Adipose tissue (tissue), 3 donors: ENCODE measurements around the gene APBA1. TPM values are rescaled to one million over a fixed set of nuclear protein-coding genes. Genes with fewer than 3 reads are reported as not detected.

Experiments used
- H3K27ac ChIP-seq: one replicate; pipeline ENCODE4 v1.5.1; 2013; ENCODE audit warnings: low read depth, low read length
- WGBS, 3 donors: extraction: QIAGEN DNeasy Blood & Tissue Kit; methylation state at CpG; one replicate each; pipeline ENCODE4 v1.1.7; 2013; 5-methylcytosine and 5-hydroxymethylcytosine counted together
- polyA plus RNA-seq, 3 donors: library from polyadenylated mRNA; stranded (reverse); fragments of 200-250 nt; gene quantifications; one replicate each; pipeline ENCODE4 v1.2.3, GENCODE V29; 2013
- donor health status: healthy with polysubstance abuse.
- donor health status: Bipolar disorder and iron deficiency.
- donor health status: healthy.

APBA1 gene
- polyA plus RNA-seq, 3 donors = 1.6 to 1.8 (median 1.7) TPM

DNA sequence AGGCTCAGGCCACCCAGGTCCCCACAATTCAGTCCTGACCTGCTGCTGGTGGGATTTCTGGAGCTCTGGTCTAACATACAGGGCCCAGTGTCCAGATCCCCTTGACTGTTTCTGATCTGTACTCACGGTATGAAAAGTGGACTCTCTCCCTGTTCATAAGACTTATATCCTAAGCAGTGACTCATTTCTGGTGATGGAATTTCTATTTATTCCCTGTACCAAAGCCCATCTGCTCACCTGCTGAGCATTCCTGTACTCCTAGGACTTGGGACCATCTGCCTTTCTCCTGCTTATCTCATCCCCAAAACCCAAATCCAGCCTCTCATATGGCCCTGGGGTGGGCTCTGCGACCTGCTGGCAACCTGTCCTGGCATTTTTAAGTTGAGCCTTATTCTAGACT lies 86.6 kb downstream of the APBA1 start:
- no peak overlapping the region for H3K27ac ChIP-seq
- 84 to 98% (median 90%) methylated on average over 2 of the region's 2 CpGs for WGBS, 3 donors

- no peak overlapping the region for H3K27ac ChIP-seq
Observed at GRCh38 chr9:69584759-69585158, 87.4 kb downstream of the APBA1 start.

DNA sequence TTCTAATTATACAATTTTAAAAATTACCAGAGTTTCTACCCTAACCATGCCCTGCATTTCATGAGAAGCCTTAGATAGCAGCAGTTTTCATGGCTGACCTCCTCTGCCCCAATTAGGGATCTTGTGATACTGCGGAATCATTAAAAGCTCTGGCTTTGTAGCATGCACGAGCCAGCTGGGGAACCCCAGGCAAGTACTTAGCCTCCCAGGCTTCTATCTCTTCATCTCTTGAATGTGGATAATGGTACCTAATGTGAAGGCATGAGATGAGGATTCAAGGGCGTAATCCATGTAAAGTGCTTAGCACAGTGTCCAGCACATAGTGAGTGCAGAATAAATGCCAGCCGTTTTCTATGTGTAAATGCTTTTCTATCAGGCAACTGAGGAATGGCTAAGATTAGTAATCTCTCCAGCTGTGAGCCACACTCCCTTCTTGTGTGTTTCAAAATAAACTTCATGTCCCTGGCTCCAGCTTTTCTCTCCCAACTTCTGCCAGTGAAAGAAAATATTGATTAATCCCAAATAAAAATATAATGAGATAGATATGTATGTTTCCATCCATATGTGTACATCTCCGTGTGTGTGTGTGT lies 88.4 kb downstream of the APBA1 start:
- 84 to 85% (median 85%) methylated on average over 5 of the region's 5 CpGs for WGBS, 3 donors
- no peak overlapping the region for H3K27ac ChIP-seq

- WGBS, 3 donors = 86 to 95% (median 89%) methylated on average over 4 of the region's 4 CpGs
- H3K27ac ChIP-seq = no peak overlapping the region
Observed at GRCh38 chr9:69582544-69583297, 89.5 kb downstream of the APBA1 start.

- no peak overlapping the region for H3K27ac ChIP-seq
- 61 to 82% (median 63%) methylated on average over 5 of the region's 5 CpGs for WGBS, 3 donors
Observed at GRCh38 chr9:69582018-69582417, 90.2 kb downstream of the APBA1 start.

DNA sequence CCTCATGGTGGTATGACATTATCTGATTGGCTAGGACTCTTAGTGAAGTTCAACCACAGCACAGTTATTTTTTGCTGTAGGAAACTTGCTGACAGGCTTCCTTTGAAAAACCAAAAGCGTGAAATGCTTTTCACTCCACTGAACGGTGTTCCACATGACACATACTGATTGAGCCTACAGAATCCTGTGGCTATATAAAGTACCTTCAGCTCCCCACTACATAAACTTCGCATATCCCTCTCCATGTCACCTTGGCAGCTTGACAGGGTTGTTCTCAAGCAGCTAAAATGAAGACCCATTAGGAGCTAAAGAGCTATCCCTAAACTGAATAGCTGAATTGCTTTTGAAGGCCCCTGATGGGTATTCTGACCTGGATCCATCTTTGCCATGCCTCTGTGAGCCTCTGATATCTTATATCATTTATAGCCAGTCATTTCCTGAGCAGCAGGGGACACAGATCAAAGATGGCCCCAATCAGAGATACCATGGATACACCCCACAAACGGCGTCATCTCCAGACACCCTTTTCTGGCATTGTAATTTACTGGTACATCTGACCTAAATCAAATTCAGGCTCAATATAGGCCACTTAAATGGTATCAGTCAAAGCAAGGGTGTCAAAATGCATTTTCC lies 91.5 kb downstream of the APBA1 start:
- H3K27ac ChIP-seq = no peak overlapping the region
- 77 to 81% (median 80%) methylated on average over 5 of the region's 5 CpGs for WGBS, 3 donors

GRCh38 chr9:69579760-69580581 lies 92.2 kb downstream of the APBA1 start:
- no peak overlapping the region for H3K27ac ChIP-seq
- 26 to 66% (median 56%) methylated on average over 5 of the region's 5 CpGs for WGBS, 3 donors

DNA sequence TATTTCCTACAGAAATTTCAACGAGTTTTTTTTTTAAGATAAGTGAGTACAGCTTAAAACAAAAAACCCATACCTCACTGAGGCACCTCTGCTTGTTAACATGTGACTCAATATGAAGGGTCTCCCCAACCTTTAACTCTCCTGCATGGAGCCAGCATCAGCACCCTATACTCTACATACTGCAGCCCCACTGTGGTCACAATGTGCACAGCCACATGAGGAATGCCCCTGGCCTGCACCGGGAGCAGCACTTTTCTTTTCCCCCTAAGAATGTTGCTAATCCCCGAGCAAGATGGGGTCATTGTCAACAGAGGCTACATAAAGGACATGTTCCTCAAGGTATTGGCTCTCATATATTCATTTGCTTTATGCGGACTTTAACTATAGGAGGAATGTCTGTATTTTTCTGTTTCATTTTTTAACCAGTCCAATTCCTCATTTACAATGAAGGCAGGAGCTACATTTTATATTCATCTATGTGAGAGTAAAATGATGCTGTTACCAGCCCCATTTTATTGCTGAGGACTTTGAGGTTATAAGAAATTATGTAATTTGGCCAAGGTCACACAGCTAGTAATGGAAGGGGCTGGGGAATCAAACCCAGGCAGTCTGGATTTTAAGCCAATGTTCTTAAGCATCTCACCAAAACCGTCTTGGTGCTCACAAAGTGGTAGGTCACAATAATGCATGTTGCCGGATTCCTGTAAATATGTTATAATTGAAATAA lies 93.0 kb downstream of the APBA1 start:
- no peak overlapping the region for H3K27ac ChIP-seq
- 79 to 82% (median 80%) methylated on average over 6 of the region's 6 CpGs for WGBS, 3 donors

GRCh38 chr9:69578026-69578425 lies 94.1 kb downstream of the APBA1 start:
- WGBS, 3 donors = 66 to 88% (median 75%) methylated on average over 3 of the region's 3 CpGs

GRCh38 chr9:69577123-69577522 lies 95.0 kb downstream of the APBA1 start:
- no peak overlapping the region for H3K27ac ChIP-seq
- 97 to 100% (median 100%) methylated on average over 1 of the region's 1 CpG for WGBS, 3 donors

More at GRCh38 chr9:69578026-69578425, 94.1 kb downstream of the APBA1 start:
- no peak overlapping the region for H3K27ac ChIP-seq

DNA sequence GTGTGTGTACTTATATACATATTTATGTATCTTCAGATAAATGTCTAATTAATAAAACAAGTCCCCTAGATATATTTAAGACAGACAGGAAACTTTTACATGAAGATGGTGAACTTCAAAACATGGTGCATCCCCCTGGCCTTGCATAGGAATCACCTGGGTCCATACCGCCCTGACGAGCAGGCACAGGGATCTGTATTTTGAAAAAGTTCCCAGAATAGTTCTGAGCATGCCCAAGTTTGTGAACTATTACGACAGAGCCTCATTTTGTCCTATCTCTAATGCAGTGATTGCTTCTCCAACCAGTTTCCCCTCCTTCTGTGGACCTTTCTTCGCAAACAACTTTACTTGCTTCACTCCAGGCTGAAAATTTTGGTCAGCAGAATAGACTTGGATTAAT lies 98.1 kb downstream of the APBA1 start:
- H3K27ac ChIP-seq = no peak overlapping the region
- WGBS, 3 donors = 78 to 85% (median 78%) methylated on average over 4 of the region's 4 CpGs

DNA sequence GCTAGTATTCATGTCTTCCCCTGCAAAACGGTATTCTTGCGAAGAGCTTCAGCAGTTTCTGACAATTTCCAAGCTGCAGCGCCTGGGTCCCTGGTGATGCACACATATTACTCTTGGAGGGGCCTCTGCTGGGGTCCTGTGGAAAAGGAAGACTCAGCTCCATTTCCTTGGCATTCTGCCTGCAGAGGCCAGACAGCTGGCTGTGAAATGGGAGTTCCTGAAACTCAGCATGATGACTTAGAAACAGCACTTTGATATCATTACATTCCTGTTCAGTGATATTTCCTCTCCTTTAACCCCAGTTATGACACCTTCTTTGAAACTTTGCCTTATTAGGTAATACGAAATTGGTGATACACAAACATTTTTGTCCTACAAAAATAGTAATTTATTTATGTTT lies 98.5 kb downstream of the APBA1 start:
- no peak overlapping the region for H3K27ac ChIP-seq
- WGBS, 3 donors = 69 to 83% (median 73%) methylated on average over 4 of the region's 4 CpGs

DNA sequence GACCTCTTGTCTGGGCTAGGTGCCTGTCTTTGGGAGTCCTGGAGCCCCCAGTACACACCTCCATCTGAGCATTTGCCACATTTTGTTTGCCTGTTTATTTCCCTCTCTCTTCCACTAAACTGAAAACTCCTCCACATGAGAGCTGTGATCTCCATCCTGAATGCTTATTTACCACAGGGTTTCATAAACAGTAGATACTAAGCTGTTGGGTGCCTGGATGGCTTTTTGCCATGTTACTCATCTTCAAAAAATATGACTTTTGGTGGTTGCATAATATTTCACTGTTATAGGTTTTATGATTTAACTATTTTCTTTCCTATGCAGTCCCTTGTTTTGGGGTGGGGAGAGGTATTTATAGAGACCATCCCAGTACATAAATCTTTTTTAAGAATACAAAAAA lies 99.6 kb downstream of the APBA1 start:
- H3K27ac ChIP-seq = no peak overlapping the region

GRCh38 chr9:69571032-69571431 lies 101.1 kb downstream of the APBA1 start:
- H3K27ac ChIP-seq = no peak overlapping the region
- 57 to 93% (median 76%) methylated on average over 2 of the region's 2 CpGs for WGBS, 3 donors

DNA sequence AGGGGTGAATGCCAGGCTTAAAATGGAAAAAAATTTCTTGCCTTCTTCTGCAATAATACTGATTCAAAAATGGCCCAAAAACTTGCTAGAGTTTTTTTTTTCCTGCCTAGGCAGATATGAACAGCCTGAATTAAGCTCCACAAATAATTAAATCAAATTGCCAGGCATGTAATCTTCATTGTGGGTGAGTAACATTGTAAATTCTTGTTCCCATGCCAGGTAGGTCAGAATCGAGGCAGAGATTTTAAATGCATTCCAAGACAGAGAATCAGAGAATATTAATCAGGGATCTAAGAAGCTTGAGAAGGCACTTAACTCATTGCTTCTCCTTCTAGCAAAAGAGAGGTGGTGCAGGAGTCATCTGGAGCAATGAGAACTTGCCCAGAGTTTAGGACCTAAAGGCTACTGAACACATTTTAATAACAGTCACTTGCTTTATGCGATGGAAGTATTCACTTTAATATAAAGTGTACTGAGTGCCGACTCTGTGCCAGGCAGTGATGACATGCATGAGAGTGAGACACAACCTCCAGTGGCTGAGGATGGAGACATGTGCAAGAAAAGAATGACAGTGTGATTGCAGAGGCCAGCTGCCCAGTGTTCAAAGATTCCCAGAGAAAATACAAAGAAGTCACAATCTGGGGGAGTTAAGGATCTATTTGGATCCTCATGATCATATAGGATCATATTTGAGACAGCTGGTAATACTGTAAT lies 102.3 kb downstream of the APBA1 start:
- H3K27ac ChIP-seq = no peak overlapping the region
- 60 to 65% (median 63%) methylated on average over 3 of the region's 3 CpGs for WGBS, 3 donors

GRCh38 chr9:69564557-69564956 lies 107.6 kb downstream of the APBA1 start:
- WGBS, 3 donors = 45 to 61% (median 52%) methylated on average over 1 of the region's 1 CpG
- no peak overlapping the region for H3K27ac ChIP-seq

DNA sequence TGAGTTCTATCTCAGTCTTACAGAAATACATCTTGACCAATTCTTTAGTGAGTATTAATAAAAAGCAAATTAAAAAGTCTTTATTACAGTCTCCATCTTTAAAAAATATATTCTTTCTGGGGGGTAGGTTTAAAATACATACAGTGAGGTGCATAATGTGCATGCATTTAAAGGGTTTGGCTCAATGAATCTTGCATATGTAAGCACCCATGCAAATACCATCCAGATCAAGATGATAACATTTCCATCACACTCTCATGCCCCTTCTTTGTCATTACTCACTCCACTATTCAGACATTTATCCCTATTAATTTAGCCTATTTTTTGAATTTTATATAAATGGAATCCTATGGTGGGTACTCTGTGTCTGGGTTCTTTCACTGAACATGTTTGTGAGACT lies 113.0 kb downstream of the APBA1 start:
- no peak overlapping the region for H3K27ac ChIP-seq

DNA sequence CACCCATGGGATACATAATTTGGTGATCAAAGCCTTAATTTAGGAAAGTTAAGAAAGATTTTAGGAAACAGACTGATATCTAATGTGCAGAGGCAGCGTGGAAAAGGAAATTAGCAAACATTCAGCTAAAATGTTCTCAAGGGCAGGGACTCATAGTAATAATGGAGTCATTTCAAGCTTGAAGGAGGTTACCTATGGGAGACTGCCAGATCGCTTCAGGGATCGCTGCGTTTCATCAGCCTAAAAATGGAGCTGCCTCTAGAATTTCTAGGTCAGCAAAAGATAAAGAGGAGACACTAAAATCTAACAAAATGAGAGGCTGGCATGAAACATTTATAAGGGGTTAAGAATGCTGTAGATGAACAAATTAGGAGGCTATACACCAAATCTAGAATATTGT lies 115.5 kb downstream of the APBA1 start:
- no peak overlapping the region for H3K27ac ChIP-seq
- WGBS, 3 donors = 74 to 93% (median 75%) methylated on average over 4 of the region's 4 CpGs
